ENCODE measurements around the gene SPCS3.
A peak's percentile ranks its signal among the peaks of the same experiment; 100 is the strongest.

The SPCS3 gene

DNA sequence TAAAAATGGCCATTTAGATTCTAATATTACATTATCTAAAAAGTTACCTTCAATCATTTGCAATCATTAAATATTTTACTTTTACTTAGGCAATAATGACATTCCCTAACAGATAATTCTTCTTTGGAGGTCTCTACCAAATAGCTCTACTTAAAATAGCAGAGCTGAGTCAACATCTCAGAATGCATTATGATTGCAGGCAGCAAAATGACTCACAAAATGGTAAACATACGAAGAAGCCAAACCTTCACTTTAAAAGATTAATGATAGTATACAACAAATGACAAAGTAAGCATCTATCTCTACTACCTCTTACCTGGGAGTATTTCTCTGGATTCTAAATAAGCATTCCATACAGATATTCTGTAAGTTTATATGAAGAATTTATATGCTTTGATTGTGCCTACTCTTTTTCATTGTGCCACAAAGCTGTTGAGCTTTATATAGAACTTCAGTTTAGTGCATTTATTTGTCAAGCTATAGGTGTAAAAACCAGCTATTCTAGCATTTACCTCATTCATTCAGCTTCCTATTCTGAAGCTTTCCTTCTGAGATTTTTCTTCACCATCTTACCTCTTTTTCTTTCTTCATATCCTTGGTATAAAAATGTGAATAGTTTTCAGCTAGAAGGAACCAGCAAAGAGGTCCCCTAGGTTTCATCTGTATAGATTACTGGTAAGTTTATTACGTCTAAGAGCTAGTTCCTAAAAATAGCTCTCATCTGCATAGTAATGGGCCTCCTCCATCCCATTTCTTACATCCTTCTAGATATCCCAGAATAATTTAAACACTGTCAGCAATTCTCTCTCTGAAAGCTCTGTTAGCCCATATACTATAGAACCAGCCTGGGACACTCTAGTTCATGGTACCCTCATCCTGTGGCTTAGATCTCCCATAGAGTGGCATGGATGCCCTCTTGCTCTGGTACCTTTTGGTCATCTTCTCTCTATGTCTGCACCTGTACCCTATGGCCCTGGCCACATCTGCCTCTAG is 17.2 kb upstream of the SPCS3 start:
- Histone ChIP-seq H3K36me3 (ENCODE audit: control insufficient read depth in 2 of 2, insufficient read depth in 2 of 2, low read length in 2 of 2) (no peaks in the 10 kb centered on the region), H3K4me1 (ENCODE audit: control insufficient read depth in 2 of 2, insufficient read depth in 2 of 2, low read length in 2 of 2) (no peaks in the 10 kb centered on the region), H3K27me3 (ENCODE audit: control insufficient read depth in 2 of 2, insufficient read depth in 2 of 2, low read length in 2 of 2) (no peaks in the 10 kb centered on the region), H3K4me3 (ENCODE audit: low read length in 2 of 2) (no peak overlapping the region), H3K27ac (ENCODE audit: low read depth in 2 of 2, low read length in 2 of 2) (no peak overlapping the region), H3K9me3 (ENCODE audit: control insufficient read depth in 2 of 2, low read length in 2 of 2) (no peaks in the 10 kb centered on the region), H3K9ac (ENCODE audit: low read depth in 1 of 2, low read length in 2 of 2) (no peak overlapping the region)

DNA sequence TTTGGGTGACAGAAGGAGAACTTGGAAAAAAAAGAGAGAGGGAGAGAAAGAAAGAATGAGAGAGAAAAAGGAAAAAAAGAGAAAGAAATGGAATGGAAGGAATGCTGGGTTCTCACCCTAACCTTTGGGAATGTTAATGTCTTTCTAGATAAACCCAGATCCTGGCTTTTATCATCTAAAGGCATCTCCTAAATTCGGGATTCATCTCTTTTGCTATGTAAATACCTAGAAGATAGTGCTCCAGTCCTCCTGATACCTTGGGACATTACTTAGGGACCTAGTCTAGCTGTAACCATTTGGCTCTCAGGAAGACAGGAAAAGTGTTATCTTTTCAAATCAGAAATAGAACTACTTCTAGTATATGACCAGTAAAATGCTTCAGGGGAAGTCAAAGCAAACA is 15.8 kb upstream of the SPCS3 start:
- Histone ChIP-seq H3K4me3 (ENCODE audit: low read length in 2 of 2) (no peak overlapping the region), H3K27ac (ENCODE audit: low read depth in 2 of 2, low read length in 2 of 2) (no peak overlapping the region), H3K9me3 (ENCODE audit: control insufficient read depth in 2 of 2, low read length in 2 of 2) (no peaks in the 10 kb centered on the region), H3K27me3 (ENCODE audit: control insufficient read depth in 2 of 2, insufficient read depth in 2 of 2, low read length in 2 of 2) (no peaks in the 10 kb centered on the region), H3K36me3 (ENCODE audit: control insufficient read depth in 2 of 2, insufficient read depth in 2 of 2, low read length in 2 of 2) (no peaks in the 10 kb centered on the region), H3K9ac (ENCODE audit: low read depth in 1 of 2, low read length in 2 of 2) (no peak overlapping the region), H3K4me1 (ENCODE audit: control insufficient read depth in 2 of 2, insufficient read depth in 2 of 2, low read length in 2 of 2) (no peaks in the 10 kb centered on the region)

DNA sequence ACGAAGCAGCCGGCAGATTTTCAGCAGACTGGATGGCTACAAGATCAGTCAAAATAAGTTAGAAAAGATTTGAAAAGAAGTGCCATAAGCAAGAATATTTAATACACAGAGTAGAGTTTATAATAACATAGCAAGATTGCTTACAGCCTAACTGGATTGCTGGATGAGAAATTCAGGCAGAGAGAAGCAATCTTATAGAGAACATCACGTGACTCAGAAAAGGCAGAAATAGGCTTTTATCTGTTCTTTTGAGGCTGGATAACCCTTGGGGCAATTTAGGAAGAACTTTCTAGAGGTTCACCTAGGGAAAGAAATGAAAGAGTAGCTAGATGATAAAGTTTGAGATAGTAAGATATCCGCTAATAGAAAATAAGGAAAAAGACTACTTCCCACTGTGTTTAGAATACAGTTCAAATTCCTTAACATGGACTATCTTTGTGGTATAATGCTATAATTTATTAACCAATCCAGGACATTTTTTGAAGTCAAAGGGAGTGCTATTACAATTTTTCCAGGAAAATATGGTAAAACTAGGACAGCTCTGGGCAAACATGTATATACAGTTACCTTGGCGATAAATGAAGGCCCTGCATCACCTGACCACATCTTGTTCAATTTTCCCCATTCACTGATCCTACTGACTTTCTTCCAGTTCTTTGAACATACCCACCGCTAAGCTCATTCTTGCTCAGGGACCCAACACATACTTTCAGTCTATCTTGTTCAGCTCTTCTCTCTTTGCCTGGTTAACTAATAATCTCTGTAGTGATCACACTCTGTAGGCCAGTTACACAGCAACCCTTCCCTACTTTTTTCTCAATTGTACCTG is 12.7 kb upstream of the SPCS3 start:
- no peak overlapping the region for H3K9ac ChIP-seq (ENCODE audit: low read depth in 1 of 2, low read length in 2 of 2)
- H3K27me3 ChIP-seq (ENCODE audit: control insufficient read depth in 2 of 2, insufficient read depth in 2 of 2, low read length in 2 of 2): no peaks in the 10 kb centered on the region
- no peaks in the 10 kb centered on the region for H3K36me3 ChIP-seq (ENCODE audit: control insufficient read depth in 2 of 2, insufficient read depth in 2 of 2, low read length in 2 of 2)
- no peak overlapping the region for H3K4me3 ChIP-seq (ENCODE audit: low read length in 2 of 2)
- no peaks in the 10 kb centered on the region for H3K4me1 ChIP-seq (ENCODE audit: control insufficient read depth in 2 of 2, insufficient read depth in 2 of 2, low read length in 2 of 2)
- no peak overlapping the region for H3K27ac ChIP-seq (ENCODE audit: low read depth in 2 of 2, low read length in 2 of 2)
- no peaks in the 10 kb centered on the region for H3K9me3 ChIP-seq (ENCODE audit: control insufficient read depth in 2 of 2, low read length in 2 of 2)

DNA sequence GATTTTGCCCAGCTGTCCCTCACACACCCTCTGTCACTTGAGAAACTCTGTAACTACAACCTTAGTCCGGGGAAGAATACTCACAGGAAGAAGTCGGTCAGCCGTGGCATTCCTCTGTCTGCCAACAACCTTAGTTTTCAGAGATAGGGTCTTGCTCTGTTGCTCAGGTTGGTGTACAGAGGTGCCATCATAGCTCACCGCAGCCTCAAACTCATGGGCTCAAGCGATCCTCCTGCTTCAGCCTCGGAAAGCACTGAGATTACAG is 12.2 kb upstream of the SPCS3 start:
- no peaks in the 10 kb centered on the region for H3K36me3 ChIP-seq (ENCODE audit: control insufficient read depth in 2 of 2, insufficient read depth in 2 of 2, low read length in 2 of 2)
- no peak overlapping the region for H3K27ac ChIP-seq (ENCODE audit: low read depth in 2 of 2, low read length in 2 of 2)
- no peaks in the 10 kb centered on the region for H3K27me3 ChIP-seq (ENCODE audit: control insufficient read depth in 2 of 2, insufficient read depth in 2 of 2, low read length in 2 of 2)
- no peaks in the 10 kb centered on the region for H3K9me3 ChIP-seq (ENCODE audit: control insufficient read depth in 2 of 2, low read length in 2 of 2)
- H3K4me3 ChIP-seq (ENCODE audit: low read length in 2 of 2): no peak overlapping the region
- no peaks in the 10 kb centered on the region for H3K4me1 ChIP-seq (ENCODE audit: control insufficient read depth in 2 of 2, insufficient read depth in 2 of 2, low read length in 2 of 2)
- H3K9ac ChIP-seq (ENCODE audit: low read depth in 1 of 2, low read length in 2 of 2): no peak overlapping the region

DNA sequence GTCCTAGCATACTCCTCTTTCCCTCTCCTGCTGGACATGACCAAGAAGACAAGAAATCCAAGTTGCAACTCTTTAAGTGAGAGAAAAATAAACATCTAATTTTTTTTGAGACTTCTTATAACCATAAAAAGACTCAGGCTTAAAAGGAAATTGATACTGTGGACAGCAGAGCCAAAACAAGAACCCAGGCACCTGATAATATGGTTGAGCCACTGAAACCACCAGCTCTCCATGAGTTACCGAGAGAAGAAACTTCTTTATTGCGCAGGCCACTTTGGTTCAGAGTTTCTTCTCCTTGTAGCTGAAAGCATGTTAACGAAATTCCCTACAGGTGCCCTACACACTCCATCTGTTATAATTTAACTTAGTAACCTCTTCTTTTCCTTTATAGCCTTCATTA is 11.3 kb upstream of the SPCS3 start:
- Histone ChIP-seq H3K9ac (ENCODE audit: low read depth in 1 of 2, low read length in 2 of 2) (no peak overlapping the region), H3K36me3 (ENCODE audit: control insufficient read depth in 2 of 2, insufficient read depth in 2 of 2, low read length in 2 of 2) (no peaks in the 10 kb centered on the region), H3K27me3 (ENCODE audit: control insufficient read depth in 2 of 2, insufficient read depth in 2 of 2, low read length in 2 of 2) (no peaks in the 10 kb centered on the region), H3K27ac (ENCODE audit: low read depth in 2 of 2, low read length in 2 of 2) (peak overlapping the region in 1 of 2 donors; percentile 33), H3K4me1 (ENCODE audit: control insufficient read depth in 2 of 2, insufficient read depth in 2 of 2, low read length in 2 of 2) (no peaks in the 10 kb centered on the region), H3K4me3 (ENCODE audit: low read length in 2 of 2) (peak overlapping the region in 1 of 2 donors; percentile 6), H3K9me3 (ENCODE audit: control insufficient read depth in 2 of 2, low read length in 2 of 2) (no peaks in the 10 kb centered on the region)

DNA sequence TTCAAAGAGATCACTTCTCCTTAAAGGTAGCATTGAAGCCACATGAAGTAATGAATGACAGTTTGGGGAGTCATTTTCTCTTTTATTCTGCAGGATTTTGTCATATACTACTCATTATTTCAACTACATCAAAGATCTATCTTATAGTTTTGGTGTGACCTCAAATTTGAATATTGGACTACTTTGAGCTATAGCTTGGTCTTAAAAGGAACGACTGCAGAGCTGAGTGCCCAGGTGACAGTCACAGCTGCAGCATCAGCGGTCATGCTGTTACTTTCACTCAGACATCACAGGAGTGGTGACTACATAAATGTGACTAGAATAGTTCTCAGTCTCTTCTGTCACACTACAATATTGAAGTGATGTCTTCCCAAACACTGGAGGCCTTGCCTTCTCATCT is 10.7 kb upstream of the SPCS3 start:
- no peak overlapping the region for H3K9ac ChIP-seq (ENCODE audit: low read depth in 1 of 2, low read length in 2 of 2)
- H3K4me3 ChIP-seq (ENCODE audit: low read length in 2 of 2): no peak overlapping the region
- H3K27me3 ChIP-seq (ENCODE audit: control insufficient read depth in 2 of 2, insufficient read depth in 2 of 2, low read length in 2 of 2): no peaks in the 10 kb centered on the region
- no peaks in the 10 kb centered on the region for H3K9me3 ChIP-seq (ENCODE audit: control insufficient read depth in 2 of 2, low read length in 2 of 2)
- no peak overlapping the region for H3K27ac ChIP-seq (ENCODE audit: low read depth in 2 of 2, low read length in 2 of 2)
- H3K36me3 ChIP-seq (ENCODE audit: control insufficient read depth in 2 of 2, insufficient read depth in 2 of 2, low read length in 2 of 2): no peaks in the 10 kb centered on the region
- H3K4me1 ChIP-seq (ENCODE audit: control insufficient read depth in 2 of 2, insufficient read depth in 2 of 2, low read length in 2 of 2): no peaks in the 10 kb centered on the region

DNA sequence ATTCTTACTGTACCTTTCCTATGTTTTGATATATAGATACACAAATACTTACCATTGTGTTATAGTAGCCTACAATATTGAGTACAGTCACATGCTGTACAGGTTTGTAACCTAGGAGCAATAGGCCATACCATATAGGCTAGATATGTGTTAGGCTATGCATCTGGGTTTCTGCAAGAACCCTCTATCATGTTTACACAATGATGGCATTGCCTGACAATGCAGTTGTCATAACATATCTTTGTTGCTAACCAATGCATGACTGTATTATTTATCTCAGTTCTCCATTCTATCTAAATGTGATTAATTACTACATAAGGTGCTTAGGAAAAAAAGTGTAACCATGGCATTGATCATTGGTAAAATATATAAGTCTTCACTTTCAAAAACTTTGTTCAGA is 10.0 kb upstream of the SPCS3 start:
- H3K9ac ChIP-seq (ENCODE audit: low read depth in 1 of 2, low read length in 2 of 2): no peak overlapping the region
- H3K4me3 ChIP-seq (ENCODE audit: low read length in 2 of 2): no peak overlapping the region
- H3K36me3 ChIP-seq (ENCODE audit: control insufficient read depth in 2 of 2, insufficient read depth in 2 of 2, low read length in 2 of 2): no peaks in the 10 kb centered on the region
- H3K9me3 ChIP-seq (ENCODE audit: control insufficient read depth in 2 of 2, low read length in 2 of 2): no peaks in the 10 kb centered on the region
- H3K27ac ChIP-seq (ENCODE audit: low read depth in 2 of 2, low read length in 2 of 2): no peak overlapping the region
- H3K4me1 ChIP-seq (ENCODE audit: control insufficient read depth in 2 of 2, insufficient read depth in 2 of 2, low read length in 2 of 2): no peaks in the 10 kb centered on the region
- H3K27me3 ChIP-seq (ENCODE audit: control insufficient read depth in 2 of 2, insufficient read depth in 2 of 2, low read length in 2 of 2): no peaks in the 10 kb centered on the region

DNA sequence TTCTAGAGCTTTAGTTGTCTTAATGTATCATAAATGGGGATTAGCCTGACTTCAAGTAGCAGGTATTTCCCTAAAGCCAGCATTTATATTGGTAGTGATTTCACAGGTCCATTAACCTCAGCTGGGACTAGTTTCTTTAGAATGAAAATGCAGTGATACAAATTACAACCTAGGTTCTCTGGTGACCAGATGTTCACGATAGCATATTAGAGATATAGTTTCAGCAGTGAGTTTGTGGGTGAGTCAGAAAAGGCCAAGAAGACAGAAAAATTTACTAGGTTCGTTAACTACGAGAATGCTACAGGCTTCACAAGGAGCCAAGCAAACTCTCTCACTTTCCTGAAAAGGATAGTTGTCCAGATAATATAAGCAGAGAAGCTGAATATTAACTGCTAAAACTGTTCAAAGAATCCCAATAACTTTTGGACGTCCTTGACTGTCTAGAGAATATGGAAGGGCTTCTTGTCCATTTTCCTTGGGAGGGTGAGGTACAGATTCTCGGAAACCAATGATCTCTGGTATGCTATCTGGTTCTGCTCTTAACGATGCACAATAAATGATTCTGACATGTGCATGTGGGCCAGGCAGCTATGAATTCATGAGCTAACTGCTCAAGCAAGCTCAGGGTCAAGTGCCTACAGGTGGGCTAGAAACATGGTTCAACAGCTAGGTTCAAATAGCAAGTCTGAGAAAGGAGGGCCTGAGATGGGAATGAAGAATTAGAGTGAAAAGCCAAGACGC is 6.0 kb upstream of the SPCS3 start:
- H3K27ac ChIP-seq (ENCODE audit: low read depth in 2 of 2, low read length in 2 of 2): no peak overlapping the region

DNA sequence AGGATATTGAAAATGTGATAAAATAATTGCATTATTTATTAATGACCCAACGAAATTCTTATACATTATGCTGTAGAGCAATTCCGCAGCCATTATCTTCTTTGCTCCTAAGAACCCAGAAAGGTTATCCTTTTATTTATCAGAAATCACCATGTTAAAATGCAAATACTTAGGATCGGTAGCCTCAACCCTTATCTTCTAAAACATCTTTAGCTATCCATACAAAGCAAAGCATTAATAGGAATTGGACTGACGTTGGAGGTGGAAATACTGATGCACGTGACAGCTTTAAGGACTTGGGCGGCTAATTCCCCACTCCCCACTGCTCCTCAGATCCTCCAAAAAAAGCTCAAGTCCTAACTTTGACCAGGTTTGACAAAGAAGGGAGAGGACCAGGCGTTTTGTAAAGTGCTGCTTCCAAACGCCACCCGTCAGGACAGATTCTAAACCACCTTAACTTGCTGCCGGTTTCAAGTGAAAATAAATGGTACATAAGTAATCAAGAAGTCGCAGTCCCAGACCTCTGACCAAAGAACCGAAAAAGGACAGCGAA is 539 bp upstream of the SPCS3 start:
- no peaks in the 10 kb centered on the region for H3K36me3 ChIP-seq (ENCODE audit: control insufficient read depth in 2 of 2, insufficient read depth in 2 of 2, low read length in 2 of 2)
- H3K27me3 ChIP-seq (ENCODE audit: control insufficient read depth in 2 of 2, insufficient read depth in 2 of 2, low read length in 2 of 2): no peaks in the 10 kb centered on the region
- peak overlapping the region; percentile 74 to 75 for H3K27ac ChIP-seq (ENCODE audit: low read depth in 2 of 2, low read length in 2 of 2)
- H3K9me3 ChIP-seq (ENCODE audit: control insufficient read depth in 2 of 2, low read length in 2 of 2): no peaks in the 10 kb centered on the region
- H3K4me1 ChIP-seq (ENCODE audit: control insufficient read depth in 2 of 2, insufficient read depth in 2 of 2, low read length in 2 of 2): peaks cover 11 to 13% of the 10 kb centered on the region in 2 donors
- peak overlapping the region; percentile 94 to 100 for H3K4me3 ChIP-seq (ENCODE audit: low read length in 2 of 2)
- H3K9ac ChIP-seq (ENCODE audit: low read depth in 1 of 2, low read length in 2 of 2): peak overlapping the region; percentile 79 to 83

More for the DNA sequence above, 6.0 kb upstream of the SPCS3 start:
- no peaks in the 10 kb centered on the region for H3K27me3 ChIP-seq (ENCODE audit: control insufficient read depth in 2 of 2, insufficient read depth in 2 of 2, low read length in 2 of 2)
- no peaks in the 10 kb centered on the region for H3K4me1 ChIP-seq (ENCODE audit: control insufficient read depth in 2 of 2, insufficient read depth in 2 of 2, low read length in 2 of 2)
- H3K9me3 ChIP-seq (ENCODE audit: control insufficient read depth in 2 of 2, low read length in 2 of 2): no peaks in the 10 kb centered on the region
- no peak overlapping the region for H3K9ac ChIP-seq (ENCODE audit: low read depth in 1 of 2, low read length in 2 of 2)
- H3K36me3 ChIP-seq (ENCODE audit: control insufficient read depth in 2 of 2, insufficient read depth in 2 of 2, low read length in 2 of 2): no peaks in the 10 kb centered on the region
- no peak overlapping the region for H3K4me3 ChIP-seq (ENCODE audit: low read length in 2 of 2)
